Motor neuron (in vitro differentiated cells): ENCODE data around the gene CDK13. TPM values are rescaled to one million over a fixed set of nuclear protein-coding genes. Genes with fewer than 3 reads are reported as not detected.

Experiments used
- ATAC-seq, 8 experiments: fragments of 200-7000 bp; cut with Tn5 transposase; replicated peaks in 6 of 8; 2 replicates each; pipeline ENCODE4 v1.8.0; 2021; ENCODE audit warnings: mild to moderate bottlenecking in 8 of 8, moderate library complexity in 8 of 8
- H3K27ac ChIP-seq, 2 donors: fragments of 250-450 bp; sonication (Bioruptor Pico); 2 replicates each; pipeline ENCODE4 v1.9.0; 2021; ENCODE audit warnings: antibody characterized with exemption in 2 of 2, mild to moderate bottlenecking in 2 of 2, moderate library complexity in 1 of 2
- H3K4me1 ChIP-seq, 2 donors: fragments of 250-450 bp; sonication (Bioruptor Pico); replicated peaks in 1 of 2; 2 replicates each; pipeline ENCODE4 v1.6.1; 2021; ENCODE audit warnings: antibody characterized with exemption in 2 of 2, mild to moderate bottlenecking in 2 of 2, moderate library complexity in 1 of 2
- H3K4me3 ChIP-seq, 5 donors: fragments of 250-450 bp; sonication (Bioruptor Pico); 2 replicates each; pipeline ENCODE4 v1.9.0; 2021; ENCODE audit warnings: antibody characterized with exemption in 5 of 5, mild to moderate bottlenecking in 5 of 5, moderate library complexity in 4 of 5
- WGBS, 10 experiments: fragments of 450-650 bp; shearing (Covaris generic); methylation state at CpG; one replicate each; pipeline ENCODE4 v1.0.0; 2022; 5-methylcytosine and 5-hydroxymethylcytosine counted together
- in situ Hi-C, 9 experiments: fragments of 400-800 bp; cut with MboI; loops; one replicate each; pipeline ENCODE4 v1.15.0; 2021; ENCODE audit warnings: low sequenced_read_pairs in 9 of 9, low pct_unique_long_range_greater_than_20kb in 2 of 9; ENCODE audit not compliant: unreplicated experiment in 9 of 9
- total RNA-seq, 8 experiments: library from RNA; unstranded; fragments of 300-600 nt; gene quantifications; 2 replicates each; pipeline versions ENCODE4 v1.2.3 to v1.2.4, GENCODE V29; 2022

The CDK13 gene
- total RNA-seq, 8 experiments from 2014 or later = 36.7 to 97.9 (median 53.9) TPM

- Histone ChIP-seq H3K4me3 (no peak overlapping the region), H3K4me1 (no peaks in the 10 kb centered on the region), H3K27ac (no peak overlapping the region)
- ATAC-seq = no peak
- 90 to 100% (median 100%) methylated on average over 1 to 2 of the region's 2 CpGs; no CpG with 5 or more reads in 1 of the 10 experiments for WGBS, 10 experiments
- in situ Hi-C loops = loop anchor here in 1 of 9 experiments (25.0 kb wide), 1 partner anchor 156 kb away; no protein-coding TSS in a partner anchor
These were observed 93.1 kb downstream of the CDK13 start for GRCh38 chr7:40043164-40043563.

GRCh38 chr7:40047661-40048060 lies 97.6 kb downstream of the CDK13 start:
- H3K4me1 ChIP-seq = no peaks in the 10 kb centered on the region
- in situ Hi-C loops = loop anchor here in 1 of 9 experiments (25.0 kb wide), 1 partner anchor 160 kb away; no protein-coding TSS in a partner anchor
- ATAC-seq = no peak
- H3K27ac ChIP-seq = no peak overlapping the region
- 40 to 100% (median 96%) methylated on average over 1 of the region's 1 CpG for WGBS, 10 experiments
- H3K4me3 ChIP-seq = no peak overlapping the region

- no peaks in the 10 kb centered on the region for H3K4me1 ChIP-seq
- in situ Hi-C loops = loop anchor here in 2 of 9 experiments (10.0 kb wide), 1 partner anchor 162 kb away; no protein-coding TSS in a partner anchor
- H3K4me3 ChIP-seq = no peak overlapping the region
- 0 to 100% (median 73%) methylated on average over 1 to 2 of the region's 2 CpGs; no CpG with 5 or more reads in 2 of the 10 experiments for WGBS, 10 experiments
- H3K27ac ChIP-seq = no peak overlapping the region
- peak in 3 of 8 experiments; percentile 75 to 96 (median 96) for ATAC-seq
These were observed 107.2 kb downstream of the CDK13 start for GRCh38 chr7:40057292-40057691.

- Histone ChIP-seq H3K27ac (no peak overlapping the region), H3K4me1 (no peaks in the 10 kb centered on the region), H3K4me3 (no peak overlapping the region)
- ATAC-seq = no peak
- in situ Hi-C loops = loop anchor here in 2 of 9 experiments (10.0 kb wide), 1 partner anchor 163 kb away; no protein-coding TSS in a partner anchor
- WGBS, 10 experiments = 33 to 81% (median 45%) methylated on average over 1 to 2 of the region's 2 CpGs; no CpG with 5 or more reads in 1 of the 10 experiments
These were observed 108.0 kb downstream of the CDK13 start for GRCh38 chr7:40058026-40058425.

- no peak for ATAC-seq
- in situ Hi-C loops = loop anchor here in 2 of 9 experiments (10.0 kb wide), 1 partner anchor 164 kb away; no protein-coding TSS in a partner anchor
- Histone ChIP-seq H3K4me1 (no peaks in the 10 kb centered on the region), H3K27ac (no peak overlapping the region), H3K4me3 (no peak overlapping the region)
These were observed 108.6 kb downstream of the CDK13 start for GRCh38 chr7:40058636-40059035.

GRCh38 chr7:40059057-40059456 lies 109.0 kb downstream of the CDK13 start:
- no peak overlapping the region for H3K4me3 ChIP-seq
- no peaks in the 10 kb centered on the region for H3K4me1 ChIP-seq
- in situ Hi-C loops = loop anchor here in 2 of 9 experiments (10.0 kb wide), 1 partner anchor 164 kb away; no protein-coding TSS in a partner anchor
- H3K27ac ChIP-seq = no peak overlapping the region
- 94 to 100% (median 96%) methylated on average over 3 to 6 of the region's 6 CpGs; no CpG with 5 or more reads in 5 of the 10 experiments for WGBS, 10 experiments
- no peak for ATAC-seq

GRCh38 chr7:40072268-40072667 lies 122.2 kb downstream of the CDK13 start:
- no peak overlapping the region for H3K4me3 ChIP-seq
- 83 to 100% (median 94%) methylated on average over 1 to 3 of the region's 5 CpGs; no CpG with 5 or more reads in 3 of the 10 experiments for WGBS, 10 experiments
- in situ Hi-C loops = no loop called here
- H3K4me1 ChIP-seq = no peaks in the 10 kb centered on the region
- H3K27ac ChIP-seq = no peak overlapping the region
- peak in 1 of 8 experiments; percentile 57 for ATAC-seq

- WGBS, 10 experiments = 83 to 100% (median 93%) methylated on average over 1 to 2 of the region's 2 CpGs; no CpG with 5 or more reads in 2 of the 10 experiments
- ATAC-seq = no peak
- in situ Hi-C loops = no loop called here
- Histone ChIP-seq H3K27ac (no peak overlapping the region), H3K4me1 (no peaks in the 10 kb centered on the region), H3K4me3 (no peak overlapping the region)
These were observed 123.2 kb downstream of the CDK13 start for GRCh38 chr7:40073239-40073638.

- in situ Hi-C loops = no loop called here
- no peaks in the 10 kb centered on the region for H3K4me1 ChIP-seq
- ATAC-seq = no peak
- H3K27ac ChIP-seq = no peak overlapping the region
- no peak overlapping the region for H3K4me3 ChIP-seq
- 60 to 100% (median 94%) methylated on average over 1 to 3 of the region's 3 CpGs; no CpG with 5 or more reads in 1 of the 10 experiments for WGBS, 10 experiments
These were observed 127.8 kb downstream of the CDK13 start for GRCh38 chr7:40077849-40078248.

- no peak overlapping the region for H3K27ac ChIP-seq
- WGBS, 10 experiments = 14 to 100% (median 68%) methylated on average over 1 to 2 of the region's 2 CpGs; no CpG with 5 or more reads in 1 of the 10 experiments
- no peak overlapping the region for H3K4me3 ChIP-seq
- in situ Hi-C loops = no loop called here
- peak in 3 of 8 experiments; percentile 48 to 76 (median 70) for ATAC-seq
- no peaks in the 10 kb centered on the region for H3K4me1 ChIP-seq
These were observed 142.1 kb downstream of the CDK13 start for GRCh38 chr7:40092182-40092581.

- WGBS, 10 experiments = 70 to 100% (median 93%) methylated on average over 1 to 7 of the region's 8 CpGs; no CpG with 5 or more reads in 1 of the 10 experiments
- Histone ChIP-seq H3K4me3 (no peak overlapping the region), H3K27ac (no peak overlapping the region), H3K4me1 (no peaks in the 10 kb centered on the region)
- in situ Hi-C loops = no loop called here
- no peak for ATAC-seq
These were observed 143.7 kb downstream of the CDK13 start for GRCh38 chr7:40093631-40094350.

- no peak for ATAC-seq
- in situ Hi-C loops = no loop called here
- Histone ChIP-seq H3K27ac (no peak overlapping the region), H3K4me1 (no peaks in the 10 kb centered on the region), H3K4me3 (no peak overlapping the region)
- 0 to 63% (median 25%) methylated on average over 1 of the region's 1 CpG; no CpG with 5 or more reads in 2 of the 10 experiments for WGBS, 10 experiments
These were observed 145.2 kb downstream of the CDK13 start for GRCh38 chr7:40095230-40095629.

- no peak overlapping the region for H3K27ac ChIP-seq
- no peak for ATAC-seq
- no peaks in the 10 kb centered on the region for H3K4me1 ChIP-seq
- WGBS, 10 experiments = 0 to 50% (median 25%) methylated on average over 1 of the region's 1 CpG; no CpG with 5 or more reads in 2 of the 10 experiments
- no peak overlapping the region for H3K4me3 ChIP-seq
- in situ Hi-C loops = no loop called here
These were observed 145.8 kb downstream of the CDK13 start for GRCh38 chr7:40095695-40096327.
